AG10803 (cell line): ENCODE data around the gene ZBTB12.

ENCODE experiments used
- DNase-seq: peaks from one replicate; pipeline ENCODE4 v3.0.0; 2010; ENCODE audit warnings: low read depth
- H3K4me3 ChIP-seq: 2 replicates; pipeline ENCODE4 v1.5.1; 2011; ENCODE audit warnings: mild to moderate bottlenecking, low read length, control low read depth
- TF ChIP-seq, protein P1 (sequence below): conservative IDR thresholded peaks from 2 replicates; pipeline ENCODE4 v1.5.1; 2011; ENCODE audit warnings: mild to moderate bottlenecking, low read length, control low read depth, inconsistent platforms

ZBTB12 gene

GRCh38 chr6:31884528-31885035 lies 17.3 kb downstream of the ZBTB12 start:
- TF ChIP-seq, protein P1, sequence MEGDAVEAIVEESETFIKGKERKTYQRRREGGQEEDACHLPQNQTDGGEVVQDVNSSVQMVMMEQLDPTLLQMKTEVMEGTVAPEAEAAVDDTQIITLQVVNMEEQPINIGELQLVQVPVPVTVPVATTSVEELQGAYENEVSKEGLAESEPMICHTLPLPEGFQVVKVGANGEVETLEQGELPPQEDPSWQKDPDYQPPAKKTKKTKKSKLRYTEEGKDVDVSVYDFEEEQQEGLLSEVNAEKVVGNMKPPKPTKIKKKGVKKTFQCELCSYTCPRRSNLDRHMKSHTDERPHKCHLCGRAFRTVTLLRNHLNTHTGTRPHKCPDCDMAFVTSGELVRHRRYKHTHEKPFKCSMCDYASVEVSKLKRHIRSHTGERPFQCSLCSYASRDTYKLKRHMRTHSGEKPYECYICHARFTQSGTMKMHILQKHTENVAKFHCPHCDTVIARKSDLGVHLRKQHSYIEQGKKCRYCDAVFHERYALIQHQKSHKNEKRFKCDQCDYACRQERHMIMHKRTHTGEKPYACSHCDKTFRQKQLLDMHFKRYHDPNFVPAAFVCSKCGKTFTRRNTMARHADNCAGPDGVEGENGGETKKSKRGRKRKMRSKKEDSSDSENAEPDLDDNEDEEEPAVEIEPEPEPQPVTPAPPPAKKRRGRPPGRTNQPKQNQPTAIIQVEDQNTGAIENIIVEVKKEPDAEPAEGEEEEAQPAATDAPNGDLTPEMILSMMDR = no peak
- no peak for DNase-seq
- no peak overlapping the region for H3K4me3 ChIP-seq

GRCh38 chr6:31883676-31884075 lies 18.2 kb downstream of the ZBTB12 start:
- no peak overlapping the region for H3K4me3 ChIP-seq
- DNase-seq = no peak
- TF ChIP-seq, protein P1 = no peak

DNA sequence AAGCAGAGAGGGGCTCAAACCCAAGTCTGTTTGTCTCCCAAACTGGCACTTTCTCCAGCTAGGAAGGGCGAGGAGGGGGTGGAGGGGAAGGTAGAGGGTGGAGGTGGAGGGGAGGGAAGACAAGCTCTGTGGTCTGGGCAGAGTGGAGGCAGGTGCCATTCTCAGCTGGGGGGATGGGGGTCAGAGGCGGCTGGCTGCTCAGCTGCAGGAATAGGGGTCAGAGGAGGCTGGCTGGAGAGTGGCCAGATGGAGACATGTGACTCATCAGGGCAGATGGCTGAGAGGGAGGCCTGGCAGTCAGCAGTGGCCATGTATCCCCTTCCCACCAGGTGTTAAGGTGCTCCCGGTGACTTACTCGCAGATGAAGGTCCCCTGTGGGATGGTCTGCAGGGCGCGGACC lies 19.5 kb downstream of the ZBTB12 start:
- no peak overlapping the region for H3K4me3 ChIP-seq
- TF ChIP-seq, protein P1 = no peak
- peak; percentile 14 for DNase-seq

DNA sequence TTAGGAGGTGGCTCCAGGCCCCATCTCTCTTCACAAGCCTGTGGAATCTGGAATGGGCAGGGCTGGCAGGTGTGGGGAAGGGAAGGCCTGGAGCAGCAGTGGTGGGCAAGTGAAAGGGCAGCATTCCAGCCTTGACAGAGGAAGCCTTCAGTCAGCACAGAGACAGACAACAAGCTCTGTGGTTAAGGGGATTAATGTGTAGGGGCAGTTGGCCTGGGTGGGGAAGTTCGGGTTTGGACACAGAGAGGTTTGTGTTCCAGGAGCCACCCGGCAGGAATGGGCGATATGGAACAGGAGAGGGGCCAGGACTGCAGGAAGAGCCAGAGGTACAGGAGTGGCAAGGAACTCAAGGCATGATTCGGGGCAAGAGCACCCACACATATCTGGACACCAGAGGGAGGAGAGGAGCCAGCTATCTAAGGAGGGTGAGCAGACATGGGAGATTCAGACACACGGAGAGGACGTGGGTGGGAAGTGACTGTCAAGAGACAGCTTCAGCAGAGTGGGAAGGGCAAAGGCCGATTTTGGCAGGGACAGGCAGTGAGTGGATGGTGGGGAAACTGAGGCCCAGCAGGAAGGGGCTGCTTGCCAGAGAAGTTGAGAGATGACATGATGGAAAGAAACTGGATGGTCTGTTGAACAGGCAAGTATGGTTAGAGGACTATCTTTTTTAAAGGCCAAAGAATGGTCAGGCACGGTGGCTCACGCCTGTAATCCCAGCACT lies 20.6 kb downstream of the ZBTB12 start:
- no peak overlapping the region for H3K4me3 ChIP-seq
- TF ChIP-seq, protein P1 = no peak
- no peak for DNase-seq

DNA sequence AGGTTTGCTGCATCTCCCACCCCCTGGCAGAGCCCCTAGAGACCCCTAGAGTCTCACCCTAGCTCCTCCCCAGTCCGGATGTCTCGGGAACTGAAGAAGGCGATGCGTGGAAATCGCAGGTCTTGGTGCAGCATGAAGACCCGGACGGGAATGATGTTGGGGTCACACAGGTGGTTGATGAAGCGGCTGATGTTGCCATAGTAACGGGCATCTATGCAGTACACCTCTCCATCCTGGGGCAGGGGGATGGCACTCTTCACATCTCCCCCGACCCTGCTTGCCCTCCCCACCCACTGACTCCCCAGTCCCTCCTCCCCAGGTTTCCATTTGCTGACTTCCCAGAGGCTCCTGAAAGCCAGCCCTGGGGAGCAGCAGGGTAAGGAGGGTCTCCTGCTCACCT lies 21.3 kb downstream of the ZBTB12 start:
- no peak overlapping the region for H3K4me3 ChIP-seq
- DNase-seq = no peak
- TF ChIP-seq, protein P1 = no peak

GRCh38 chr6:31879901-31880300 lies 22.0 kb downstream of the ZBTB12 start:
- TF ChIP-seq, protein P1 = no peak
- no peak overlapping the region for H3K4me3 ChIP-seq
- DNase-seq = no peak

DNA sequence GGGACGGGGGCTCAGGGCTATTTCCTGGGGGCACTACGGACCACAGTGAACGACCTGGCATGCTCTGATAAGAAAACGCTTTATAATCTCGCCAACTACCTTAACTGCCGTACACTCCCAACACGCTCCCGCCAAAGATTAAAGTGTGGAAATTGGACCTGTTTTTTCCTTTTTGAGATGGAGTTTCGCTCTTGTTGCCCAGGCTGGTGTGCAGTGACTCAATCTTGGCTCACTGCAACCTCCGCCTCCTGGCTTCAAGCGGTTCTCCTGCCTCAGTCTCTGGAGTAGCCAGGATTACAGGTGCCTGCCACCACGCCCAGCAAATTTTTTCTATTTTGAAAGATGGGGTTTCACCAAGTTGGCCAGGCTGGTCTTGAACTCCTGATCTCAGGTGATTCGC lies 22.7 kb downstream of the ZBTB12 start:
- no peak overlapping the region for H3K4me3 ChIP-seq
- TF ChIP-seq, protein P1 = no peak

More for the DNA sequence above, 22.7 kb downstream of the ZBTB12 start:
- no peak for DNase-seq
